Jurkat, Clone E6-1 (cell line): Measurements from ENCODE around the gene ASAP2. TPM values are rescaled to one million over a fixed set of nuclear protein-coding genes. Genes with fewer than 3 reads are reported as not detected.
A peak's percentile ranks its signal among the peaks of the same experiment; 100 is the strongest.

Experiments used
- DNase-seq: peaks from one replicate; pipeline ENCODE4 v3.0.0-alpha.2; 2011; ENCODE audit warnings: low read depth, low spot score
- H3K4me3 ChIP-seq: 2 replicates; pipeline ENCODE4 v1.5.1; 2011; ENCODE audit warnings: mild to moderate bottlenecking, low read length, control low read depth, moderate library complexity
- polyA plus RNA-seq: library from polyadenylated mRNA; unstranded; fragments of >200 nt; gene quantifications from one replicate; pipeline ENCODE4 v1.2.1, GENCODE V29; 2012; ENCODE audit warnings: missing spikeins; ENCODE audit not compliant: insufficient read length, insufficient read depth

The ASAP2 gene
- 5.6 TPM for polyA plus RNA-seq

- H3K4me3 ChIP-seq: peak within 1 kb of the TSS; percentile 75
- DNase-seq: peak; percentile 32
These were observed at the start of gene ASAP2 for GRCh38 chr2:9205963-9206948. Gene ASAP2 (plus strand): TSS chr2:9206812. CDS start chr2:9207105, 293 bp downstream.

GRCh38 chr2:9158786-9159779 lies 47.5 kb upstream of the ASAP2 start:
- H3K4me3 ChIP-seq: no peak overlapping the region

GRCh38 chr2:9160732-9161131 lies 45.9 kb upstream of the ASAP2 start:
- no peak overlapping the region for H3K4me3 ChIP-seq
- no peak for DNase-seq

More at GRCh38 chr2:9158786-9159779, 47.5 kb upstream of the ASAP2 start:
- no peak for DNase-seq

- no peak overlapping the region for H3K4me3 ChIP-seq
- DNase-seq: no peak
These were observed 43.8 kb upstream of the ASAP2 start for GRCh38 chr2:9162841-9163240.

GRCh38 chr2:9163306-9164111 lies 43.1 kb upstream of the ASAP2 start:
- no peak for DNase-seq
- H3K4me3 ChIP-seq: no peak overlapping the region

GRCh38 chr2:9164112-9164608 lies 42.5 kb upstream of the ASAP2 start:
- no peak for DNase-seq

GRCh38 chr2:9165625-9166024 lies 41.0 kb upstream of the ASAP2 start:
- no peak overlapping the region for H3K4me3 ChIP-seq
- DNase-seq: no peak

More at GRCh38 chr2:9164112-9164608, 42.5 kb upstream of the ASAP2 start:
- H3K4me3 ChIP-seq: no peak overlapping the region

GRCh38 chr2:9166579-9167377 lies 39.8 kb upstream of the ASAP2 start:
- H3K4me3 ChIP-seq: no peak overlapping the region
- DNase-seq: no peak

- H3K4me3 ChIP-seq: no peak overlapping the region
- DNase-seq: no peak
These were observed 38.6 kb upstream of the ASAP2 start for GRCh38 chr2:9167718-9168657.

- no peak overlapping the region for H3K4me3 ChIP-seq
- no peak for DNase-seq
These were observed 37.8 kb upstream of the ASAP2 start for GRCh38 chr2:9168821-9169221.

- DNase-seq: no peak
- H3K4me3 ChIP-seq: no peak overlapping the region
These were observed 37.1 kb upstream of the ASAP2 start for GRCh38 chr2:9169349-9170107.

GRCh38 chr2:9170458-9171130 lies 36.0 kb upstream of the ASAP2 start:
- no peak overlapping the region for H3K4me3 ChIP-seq
- no peak for DNase-seq

- H3K4me3 ChIP-seq: no peak overlapping the region
- peak; percentile 29 for DNase-seq
These were observed 31.7 kb upstream of the ASAP2 start for GRCh38 chr2:9174771-9175437.

GRCh38 chr2:9178110-9178903 lies 28.3 kb upstream of the ASAP2 start:
- DNase-seq: no peak
- H3K4me3 ChIP-seq: no peak overlapping the region
